Gastroesophageal sphincter (tissue), 4 donors: ENCODE measurements around the gene OR51V1. TPM values are rescaled to one million over a fixed set of nuclear protein-coding genes. Genes with fewer than 3 reads are reported as not detected.

Experiments used
- ATAC-seq: fragments of 150-250 bp; one replicate; pipeline ENCODE4 v1.9.1; 2016; ENCODE audit warnings: mild to moderate bottlenecking, moderate library complexity
- H3K27ac ChIP-seq, 4 donors: fragments of 200-600 bp; sonication (generic) in 3 of 4; 1 replicate in 3 of 4; 2 replicates in 1 of 4; pipeline ENCODE4 v1.5.1; 2016 to 2019
- H3K27me3 ChIP-seq: fragments of 200-600 bp; sonication (generic); one replicate; pipeline ENCODE4 v1.5.1; 2019
- H3K36me3 ChIP-seq, 2 donors: fragments of 200-600 bp; sonication (generic); one replicate each; pipeline ENCODE4 v1.5.1; 2019; ENCODE audit warnings: control low read depth in 1 of 2
- H3K4me1 ChIP-seq, 3 donors: fragments of 200-600 bp; sonication (generic); 1 replicate in 2 of 3; 2 replicates in 1 of 3; pipeline ENCODE4 v1.5.1; 2016 to 2019; ENCODE audit warnings: control low read depth in 2 of 3
- H3K4me3 ChIP-seq, 2 donors: fragments of 200-600 bp; sonication (generic); one replicate each; pipeline ENCODE4 v1.5.1; 2019; ENCODE audit warnings: mild to moderate bottlenecking in 1 of 2, moderate library complexity in 1 of 2
- H3K9me3 ChIP-seq, 3 donors: fragments of 200-600 bp; sonication (generic); one replicate each; pipeline ENCODE4 v1.5.1; 2017 to 2019; ENCODE audit warnings: control low read depth in 2 of 3
- CTCF ChIP-seq, 4 experiments: fragments of 200-600 bp in 2 of 4; fragments of 450-650 bp in 2 of 4; sonication (generic) in 1 of 4; IDR thresholded peaks; one replicate each; pipeline ENCODE4 v1.5.1; 2017 to 2019; ENCODE audit warnings: antibody characterized with exemption in 4 of 4, mild to moderate bottlenecking in 2 of 4, moderate library complexity in 2 of 4
- EP300 ChIP-seq: sonication (generic); formaldehyde crosslinking; IDR thresholded peaks from one replicate; pipeline ENCODE4 v1.6.1; 2017; ENCODE audit warnings: antibody characterized with exemption, mild to moderate bottlenecking
- POLR2A ChIP-seq, 2 donors: fragments of 450-650 bp; IDR thresholded peaks; one replicate each; pipeline ENCODE4 v1.6.1; 2017; ENCODE audit warnings: antibody characterized with exemption in 2 of 2, mild to moderate bottlenecking in 2 of 2, moderate library complexity in 1 of 2
- POLR2AphosphoS5 ChIP-seq: sonication (generic); formaldehyde crosslinking; IDR thresholded peaks from one replicate; pipeline ENCODE4 v1.6.1; 2017; ENCODE audit warnings: antibody characterized with exemption
- WGBS, 2 donors: methylation state at CpG; one replicate each; pipeline ENCODE4 v1.1.5; 2018; ENCODE audit warnings: low coverage in 1 of 2; 5-methylcytosine and 5-hydroxymethylcytosine counted together
- total RNA-seq, 4 donors: library from RNA; depleted of rRNA; stranded (reverse); fragments of >200 nt; gene quantifications; one replicate each; pipeline ENCODE4 v1.1.0, GENCODE V29; 2016

OR51V1 gene
- total RNA-seq, 4 donors from 2014 or later: not detected

DNA sequence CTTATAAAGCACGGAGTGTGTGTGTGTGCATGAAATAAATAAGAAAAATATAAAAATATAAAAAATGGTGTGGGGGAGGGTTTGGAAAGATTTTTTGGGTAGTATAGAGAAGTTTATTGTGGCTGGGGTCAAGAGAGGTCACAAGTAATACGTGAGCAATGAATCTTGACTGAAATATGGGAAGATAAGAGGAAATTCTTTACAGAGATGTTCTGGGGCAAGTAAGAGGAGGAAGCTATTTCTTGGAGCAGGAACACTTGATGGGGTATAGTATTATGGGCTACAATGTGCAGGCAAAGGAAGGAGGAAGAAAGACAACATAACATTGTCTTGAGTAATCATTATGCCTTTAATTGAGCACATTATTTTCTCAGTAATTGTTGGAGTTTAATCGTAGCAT is 31.7 kb upstream of the OR51V1 start:
- Histone ChIP-seq H3K27me3 (no peaks in the 10 kb centered on the region), H3K4me3 (no peak overlapping the region), H3K36me3 (no peaks in the 10 kb centered on the region), H3K4me1 (no peaks in the 10 kb centered on the region), H3K27ac (no peak overlapping the region), H3K9me3 (no peaks in the 10 kb centered on the region)
- no peak for ATAC-seq
- WGBS, 2 donors: 58 to 69% methylated on average over 3 of the region's 3 CpGs
- TF ChIP-seq CTCF (IDR thresholded peaks at IDR 0.05): no peak
- TF ChIP-seq EP300: no peak
- no peak for TF ChIP-seq POLR2A (IDR thresholded peaks at IDR 0.05)
- TF ChIP-seq POLR2AphosphoS5: no peak

GRCh38 chr11:5231111-5231510 is 30.6 kb upstream of the OR51V1 start:
- H3K9me3 ChIP-seq: no peaks in the 10 kb centered on the region
- H3K27ac ChIP-seq: no peak overlapping the region
- no peak overlapping the region for H3K4me3 ChIP-seq
- no peak for TF ChIP-seq POLR2AphosphoS5
- TF ChIP-seq EP300: no peak
- no peak for TF ChIP-seq POLR2A (IDR thresholded peaks at IDR 0.05)
- no peak for TF ChIP-seq CTCF (IDR thresholded peaks at IDR 0.05)
- ATAC-seq: no peak
- 74 to 90% methylated on average over 2 of the region's 2 CpGs for WGBS, 2 donors
- H3K27me3 ChIP-seq: no peaks in the 10 kb centered on the region
- H3K4me1 ChIP-seq: no peaks in the 10 kb centered on the region
- H3K36me3 ChIP-seq: no peaks in the 10 kb centered on the region

GRCh38 chr11:5230266-5230665 is 29.8 kb upstream of the OR51V1 start:
- no peak for ATAC-seq
- Histone ChIP-seq H3K4me3 (no peak overlapping the region), H3K9me3 (no peaks in the 10 kb centered on the region), H3K27me3 (no peaks in the 10 kb centered on the region), H3K36me3 (no peaks in the 10 kb centered on the region), H3K27ac (no peak overlapping the region), H3K4me1 (no peaks in the 10 kb centered on the region)
- TF ChIP-seq POLR2AphosphoS5 (no peak), EP300 (no peak), CTCF (IDR thresholded peaks at IDR 0.05) (no peak), POLR2A (IDR thresholded peaks at IDR 0.05) (no peak)
- WGBS, 2 donors: 67 to 69% methylated on average over 1 of the region's 1 CpG

DNA sequence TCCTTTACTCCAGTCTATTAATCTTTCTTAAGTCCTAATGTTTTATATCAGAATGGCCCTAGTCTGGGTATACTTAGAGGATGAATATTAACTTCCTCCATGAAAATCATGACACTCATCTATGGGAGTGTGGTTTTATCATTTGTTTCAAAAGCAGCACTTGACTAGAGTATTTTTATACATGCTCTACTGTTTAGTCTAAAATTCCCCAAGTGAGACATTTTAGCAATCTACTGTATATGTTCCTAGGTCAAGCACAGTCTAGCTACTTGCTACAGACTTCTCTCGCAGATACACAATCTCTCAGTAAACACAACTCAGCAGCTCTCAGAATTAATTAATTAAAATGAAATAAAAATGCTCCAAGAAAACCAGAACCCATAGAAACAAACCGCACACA is 29.3 kb upstream of the OR51V1 start:
- H3K27me3 ChIP-seq: no peaks in the 10 kb centered on the region
- no peaks in the 10 kb centered on the region for H3K36me3 ChIP-seq
- TF ChIP-seq EP300 (no peak), POLR2AphosphoS5 (no peak)
- H3K27ac ChIP-seq: no peak overlapping the region
- H3K4me3 ChIP-seq: no peak overlapping the region
- no peaks in the 10 kb centered on the region for H3K9me3 ChIP-seq
- 65 to 68% methylated on average over 2 of the region's 2 CpGs for WGBS, 2 donors
- H3K4me1 ChIP-seq: no peaks in the 10 kb centered on the region
- ATAC-seq: no peak

GRCh38 chr11:5229356-5229755 is 28.9 kb upstream of the OR51V1 start:
- WGBS, 2 donors: 77% methylated on average over 1 of the region's 1 CpG; no CpG with 5 or more reads in 1 of the 2 donors
- Histone ChIP-seq H3K27ac (no peak overlapping the region), H3K9me3 (no peaks in the 10 kb centered on the region), H3K27me3 (no peaks in the 10 kb centered on the region), H3K4me1 (no peaks in the 10 kb centered on the region), H3K36me3 (no peaks in the 10 kb centered on the region), H3K4me3 (no peak overlapping the region)
- TF ChIP-seq POLR2AphosphoS5 (no peak), EP300 (no peak), CTCF (IDR thresholded peaks at IDR 0.05) (no peak), POLR2A (IDR thresholded peaks at IDR 0.05) (no peak)
- no peak for ATAC-seq
